ENCODE results near the gene FAM24B.

DNA sequence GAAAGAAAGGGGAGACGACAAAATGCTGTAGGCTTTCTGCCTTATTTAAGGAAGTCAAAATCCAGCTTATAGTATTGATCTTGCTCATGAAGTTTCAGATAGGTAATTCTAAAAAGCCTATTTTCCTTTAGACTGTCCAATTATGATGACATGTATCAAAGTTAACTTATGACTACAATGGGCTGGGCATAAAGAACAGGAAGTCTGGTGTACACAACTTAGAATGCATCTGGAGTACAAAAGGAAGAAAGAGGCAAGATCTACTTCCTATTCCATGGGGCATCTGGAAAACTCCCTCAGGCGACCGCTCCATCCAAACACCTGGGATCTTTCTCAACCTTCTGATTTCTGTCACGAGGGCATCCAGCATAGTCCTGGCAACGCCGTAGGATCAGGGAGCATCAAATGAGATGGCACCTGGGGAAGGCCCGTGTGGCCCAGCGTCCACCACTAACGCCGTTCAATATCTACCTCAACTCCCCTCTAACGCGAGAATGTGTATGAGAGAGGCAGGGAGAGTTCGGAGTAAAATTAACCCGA lies 512 bp downstream of the FAM24B start:
- TF ChIP-seq, protein P1, sequence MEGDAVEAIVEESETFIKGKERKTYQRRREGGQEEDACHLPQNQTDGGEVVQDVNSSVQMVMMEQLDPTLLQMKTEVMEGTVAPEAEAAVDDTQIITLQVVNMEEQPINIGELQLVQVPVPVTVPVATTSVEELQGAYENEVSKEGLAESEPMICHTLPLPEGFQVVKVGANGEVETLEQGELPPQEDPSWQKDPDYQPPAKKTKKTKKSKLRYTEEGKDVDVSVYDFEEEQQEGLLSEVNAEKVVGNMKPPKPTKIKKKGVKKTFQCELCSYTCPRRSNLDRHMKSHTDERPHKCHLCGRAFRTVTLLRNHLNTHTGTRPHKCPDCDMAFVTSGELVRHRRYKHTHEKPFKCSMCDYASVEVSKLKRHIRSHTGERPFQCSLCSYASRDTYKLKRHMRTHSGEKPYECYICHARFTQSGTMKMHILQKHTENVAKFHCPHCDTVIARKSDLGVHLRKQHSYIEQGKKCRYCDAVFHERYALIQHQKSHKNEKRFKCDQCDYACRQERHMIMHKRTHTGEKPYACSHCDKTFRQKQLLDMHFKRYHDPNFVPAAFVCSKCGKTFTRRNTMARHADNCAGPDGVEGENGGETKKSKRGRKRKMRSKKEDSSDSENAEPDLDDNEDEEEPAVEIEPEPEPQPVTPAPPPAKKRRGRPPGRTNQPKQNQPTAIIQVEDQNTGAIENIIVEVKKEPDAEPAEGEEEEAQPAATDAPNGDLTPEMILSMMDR (IDR thresholded peaks at IDR 0.05; ENCODE audit: extremely low read depth in 1 of 2, insufficient read depth in 1 of 2, low read depth in 1 of 2, low read length in 2 of 2): no peak
- TF ChIP-seq, protein P2, sequence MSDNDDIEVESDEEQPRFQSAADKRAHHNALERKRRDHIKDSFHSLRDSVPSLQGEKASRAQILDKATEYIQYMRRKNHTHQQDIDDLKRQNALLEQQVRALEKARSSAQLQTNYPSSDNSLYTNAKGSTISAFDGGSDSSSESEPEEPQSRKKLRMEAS (IDR thresholded peaks at IDR 0.05; ENCODE audit: insufficient read depth, insufficient read length): no peak
- TF ChIP-seq POLR2A (IDR thresholded peaks at IDR 0.05; ENCODE audit: low read depth, low read length): no peak
